Measurements from ENCODE around the gene HSP90AB1. TPM values are rescaled to one million over a fixed set of nuclear protein-coding genes. Genes with fewer than 3 reads are reported as not detected.

The HSP90AB1 gene
- total and polyA plus RNA-seq, 9 of the 15 experiments (the other 6 are each of a cell fraction or from before 2014, with no cell fraction given): 1,780 to 3,358 (median 2,262) TPM

DNA sequence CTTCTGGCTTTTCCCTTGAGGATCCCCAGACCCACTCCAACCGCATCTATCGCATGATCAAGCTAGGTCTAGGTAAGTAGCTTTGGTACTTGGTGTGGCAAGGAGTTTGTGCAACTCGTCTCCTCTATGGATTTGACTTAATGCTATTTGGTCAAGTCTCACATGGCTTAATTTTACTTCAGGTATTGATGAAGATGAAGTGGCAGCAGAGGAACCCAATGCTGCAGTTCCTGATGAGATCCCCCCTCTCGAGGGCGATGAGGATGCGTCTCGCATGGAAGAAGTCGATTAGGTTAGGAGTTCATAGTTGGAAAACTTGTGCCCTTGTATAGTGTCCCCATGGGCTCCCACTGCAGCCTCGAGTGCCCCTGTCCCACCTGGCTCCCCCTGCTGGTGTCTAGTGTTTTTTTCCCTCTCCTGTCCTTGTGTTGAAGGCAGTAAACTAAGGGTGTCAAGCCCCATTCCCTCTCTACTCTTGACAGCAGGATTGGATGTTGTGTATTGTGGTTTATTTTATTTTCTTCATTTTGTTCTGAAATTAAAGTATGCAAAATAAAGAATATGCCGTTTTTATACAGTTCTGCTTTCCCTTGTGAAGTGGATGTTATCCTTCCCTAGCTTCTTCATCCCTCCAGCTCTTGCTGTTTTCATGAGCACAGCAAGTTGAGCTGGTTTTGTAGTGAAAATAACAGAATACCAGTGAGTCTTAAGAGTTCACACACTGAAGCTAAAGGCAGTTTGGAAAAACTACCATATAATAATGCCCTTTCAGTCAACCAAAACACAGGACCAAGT, 6.6 kb downstream of the HSP90AB1 start (continued):
- 0 out of 2 replicates have a peak, but pooled peaks have one; percentile 10 for TF ChIP-seq ZSCAN32 (CRISPR knock-in tag; IDR thresholded peaks at IDR 0.05)
- TF ChIP-seq ZNF764 (CRISPR knock-in tag; IDR thresholded peaks at IDR 0.05; ENCODE audit: low read depth): no peak
- TF ChIP-seq VEZF1 (CRISPR knock-in tag; IDR thresholded peaks at IDR 0.05): no peak
- TF ChIP-seq ZBTB40 (IDR thresholded peaks at IDR 0.05): no peak
- TF ChIP-seq ZBTB40 (CRISPR knock-in tag; IDR thresholded peaks at IDR 0.05): 0 out of 2 replicates have a peak, but pooled peaks have one; percentile 7
- TF ChIP-seq, protein P1, sequence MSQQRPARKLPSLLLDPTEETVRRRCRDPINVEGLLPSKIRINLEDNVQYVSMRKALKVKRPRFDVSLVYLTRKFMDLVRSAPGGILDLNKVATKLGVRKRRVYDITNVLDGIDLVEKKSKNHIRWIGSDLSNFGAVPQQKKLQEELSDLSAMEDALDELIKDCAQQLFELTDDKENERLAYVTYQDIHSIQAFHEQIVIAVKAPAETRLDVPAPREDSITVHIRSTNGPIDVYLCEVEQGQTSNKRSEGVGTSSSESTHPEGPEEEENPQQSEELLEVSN (IDR thresholded peaks at IDR 0.05; ENCODE audit: borderline replicate concordance in 1 of 2, extremely low read depth in 1 of 2, insufficient read depth in 1 of 2, insufficient read length in 1 of 2, low read depth in 1 of 2, low read length in 1 of 2, poor library complexity in 1 of 2, severe bottlenecking in 1 of 2): peak in 1 of 2 experiments; percentile 12
- no peak for TF ChIP-seq ZFPM2 (CRISPR knock-in tag; IDR thresholded peaks at IDR 0.05)
- TF ChIP-seq, protein P2, sequence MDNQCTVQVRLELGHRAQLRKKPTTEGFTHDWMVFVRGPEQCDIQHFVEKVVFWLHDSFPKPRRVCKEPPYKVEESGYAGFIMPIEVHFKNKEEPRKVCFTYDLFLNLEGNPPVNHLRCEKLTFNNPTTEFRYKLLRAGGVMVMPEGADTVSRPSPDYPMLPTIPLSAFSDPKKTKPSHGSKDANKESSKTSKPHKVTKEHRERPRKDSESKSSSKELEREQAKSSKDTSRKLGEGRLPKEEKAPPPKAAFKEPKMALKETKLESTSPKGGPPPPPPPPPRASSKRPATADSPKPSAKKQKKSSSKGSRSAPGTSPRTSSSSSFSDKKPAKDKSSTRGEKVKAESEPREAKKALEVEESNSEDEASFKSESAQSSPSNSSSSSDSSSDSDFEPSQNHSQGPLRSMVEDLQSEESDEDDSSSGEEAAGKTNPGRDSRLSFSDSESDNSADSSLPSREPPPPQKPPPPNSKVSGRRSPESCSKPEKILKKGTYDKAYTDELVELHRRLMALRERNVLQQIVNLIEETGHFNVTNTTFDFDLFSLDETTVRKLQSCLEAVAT (IDR thresholded peaks at IDR 0.05): peak in 1 of 2 experiments; percentile 43; a peak in 1 of 4 replicates
- TF ChIP-seq, protein P3, sequence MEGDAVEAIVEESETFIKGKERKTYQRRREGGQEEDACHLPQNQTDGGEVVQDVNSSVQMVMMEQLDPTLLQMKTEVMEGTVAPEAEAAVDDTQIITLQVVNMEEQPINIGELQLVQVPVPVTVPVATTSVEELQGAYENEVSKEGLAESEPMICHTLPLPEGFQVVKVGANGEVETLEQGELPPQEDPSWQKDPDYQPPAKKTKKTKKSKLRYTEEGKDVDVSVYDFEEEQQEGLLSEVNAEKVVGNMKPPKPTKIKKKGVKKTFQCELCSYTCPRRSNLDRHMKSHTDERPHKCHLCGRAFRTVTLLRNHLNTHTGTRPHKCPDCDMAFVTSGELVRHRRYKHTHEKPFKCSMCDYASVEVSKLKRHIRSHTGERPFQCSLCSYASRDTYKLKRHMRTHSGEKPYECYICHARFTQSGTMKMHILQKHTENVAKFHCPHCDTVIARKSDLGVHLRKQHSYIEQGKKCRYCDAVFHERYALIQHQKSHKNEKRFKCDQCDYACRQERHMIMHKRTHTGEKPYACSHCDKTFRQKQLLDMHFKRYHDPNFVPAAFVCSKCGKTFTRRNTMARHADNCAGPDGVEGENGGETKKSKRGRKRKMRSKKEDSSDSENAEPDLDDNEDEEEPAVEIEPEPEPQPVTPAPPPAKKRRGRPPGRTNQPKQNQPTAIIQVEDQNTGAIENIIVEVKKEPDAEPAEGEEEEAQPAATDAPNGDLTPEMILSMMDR (IDR thresholded peaks at IDR 0.05 in 2 of 3, conservative IDR thresholded peaks at IDR 0.05 in 1 of 3; ENCODE audit: insufficient read depth in 2 of 3, low read depth in 1 of 3, low read length in 3 of 3): peak; percentile 61 to 80 (median 65)

All from K562 (cell line).